GM12878 (cell line): ENCODE measurements around the gene KRTAP10-9. TPM values are rescaled to one million over a fixed set of nuclear protein-coding genes. Genes with fewer than 3 reads are reported as not detected.

Experiments used
- ATAC-seq: fragments of 200-7000 bp; cut with Tn5 transposase; 3 replicates; pipeline ENCODE4 v1.9.1; 2020; ENCODE audit warnings: mild to moderate bottlenecking, moderate library complexity
- BruUV-seq: library from RNA; stranded (reverse); fragments of 400-500 nt; replicated peaks from 2 replicates; lab custom pipeline; 2021; lab: Mats Ljungman, UMichigan
- CTCF ChIA-PET: fragments of 300-600 bp; sonication (Branson Sonifier 250); formaldehyde crosslinking; extraction: SDS; loops from one replicate; lab custom pipeline; 2021; ENCODE audit warnings: inconsistent platforms; lab: Yijun Ruan, JAX
- POLR2A ChIA-PET: fragments of 350-600 bp; formaldehyde crosslinking; extraction: SDS; loops from one replicate; lab custom pipeline; 2021; ENCODE audit warnings: inconsistent platforms; lab: Charles Lee
- RAD21 ChIA-PET: fragments of 300-600 bp; sonication (Branson Sonifier 250); formaldehyde crosslinking; loops from one replicate; lab custom pipeline; 2023; ENCODE audit warnings: antibody characterized with exemption; ENCODE audit not compliant: unreplicated experiment; lab: Charles Lee
- SMC1A ChIA-PET: fragments of 300-600 bp; sonication (Branson Sonifier 250); formaldehyde crosslinking; loops from one replicate; lab custom pipeline; 2023; ENCODE audit not compliant: unreplicated experiment, uncharacterized antibody; lab: Charles Lee
- DNase-seq: peaks from one replicate; pipeline ENCODE4 v3.0.0-alpha.2; 2011; ENCODE audit warnings: low read depth, low spot score
- FAIRE-seq: peaks from 3 replicates; lab custom pipeline; 2011; peaks lifted over from hg19 to GRCh38; lab: Jason Lieb, UNC
- H2AFZ ChIP-seq: 2 replicates; pipeline ENCODE4 v1.6.0; 2011; ENCODE audit warnings: low read depth, low read length, control low read depth; ENCODE audit not compliant: control insufficient read depth
- H3K27ac ChIP-seq: 2 replicates; pipeline ENCODE4 v1.5.1; 2011; ENCODE audit warnings: control low read depth; ENCODE audit not compliant: control insufficient read depth, insufficient read depth
- H3K27me3 ChIP-seq, 2 experiments: replicated peaks in 1 of 2; 2 replicates each; pipeline versions ENCODE4 v1.6.0 to v1.6.1; 2011; ENCODE audit warnings: low read length in 1 of 2; ENCODE audit not compliant: control insufficient read depth in 2 of 2, insufficient read depth in 2 of 2
- H3K36me3 ChIP-seq, 2 experiments: 2 replicates each; pipeline ENCODE4 v1.5.1; 2011; ENCODE audit warnings: low read length in 1 of 2; ENCODE audit not compliant: control insufficient read depth in 2 of 2, insufficient read depth in 2 of 2
- H3K4me1 ChIP-seq: 2 replicates; pipeline ENCODE4 v1.6.1; 2011; ENCODE audit warnings: mild to moderate bottlenecking, low read length, moderate library complexity, mixed read lengths; ENCODE audit not compliant: control insufficient read depth, insufficient read depth
- H3K4me2 ChIP-seq: 2 replicates; pipeline ENCODE4 v1.6.0; 2011; ENCODE audit warnings: control low read depth; ENCODE audit not compliant: control insufficient read depth, insufficient read depth
- H3K4me3 ChIP-seq: fragments of 200-600 bp; sonication (generic); 2 replicates; pipeline ENCODE4 v1.5.1; 2016
- H3K79me2 ChIP-seq: 2 replicates; pipeline ENCODE4 v1.6.0; 2011; ENCODE audit warnings: low read length; ENCODE audit not compliant: control insufficient read depth, insufficient read depth
- H3K9ac ChIP-seq: 2 replicates; pipeline ENCODE4 v1.8.0; 2011; ENCODE audit warnings: low read length, control low read depth, mixed read lengths; ENCODE audit not compliant: control insufficient read depth, insufficient read depth
- H3K9me3 ChIP-seq: replicated peaks from 3 replicates; pipeline ENCODE4 v1.5.1; 2011; ENCODE audit warnings: mild to moderate bottlenecking, low read length; ENCODE audit not compliant: control insufficient read depth, insufficient read depth
- H4K20me1 ChIP-seq: 2 replicates; pipeline ENCODE4 v1.6.0; 2011; ENCODE audit not compliant: control insufficient read depth, insufficient read depth
- ASH2L ChIP-seq: fragments of 300-600, 200-600 bp; sonication (generic); IDR thresholded peaks from 2 replicates; pipeline ENCODE4 v1.6.1; 2017; ENCODE audit warnings: low read depth, mild to moderate bottlenecking, borderline replicate concordance
- BCLAF1 ChIP-seq: fragments of 450-650 bp; IDR thresholded peaks from 2 replicates; pipeline ENCODE4 v1.6.1; 2017; ENCODE audit warnings: antibody characterized with exemption, mild to moderate bottlenecking, moderate library complexity
- CREM ChIP-seq: IDR thresholded peaks from 2 replicates; pipeline ENCODE4 v1.6.1; 2014; ENCODE audit warnings: antibody characterized with exemption, low read depth
- RELB ChIP-seq: fragments of 450-650 bp; IDR thresholded peaks from 2 replicates; pipeline ENCODE4 v1.6.1; 2017; ENCODE audit warnings: low read depth, mild to moderate bottlenecking, moderate library complexity
- RFX5 ChIP-seq: IDR thresholded peaks from 2 replicates; pipeline ENCODE4 v1.6.1; 2011; ENCODE audit warnings: low read depth, low read length, improper control_type of control experiment
- SIX5 ChIP-seq: IDR thresholded peaks from 2 replicates; pipeline ENCODE4 v1.6.1; 2011; ENCODE audit warnings: mild to moderate bottlenecking, low read depth, low read length, moderate library complexity; ENCODE audit not compliant: severe bottlenecking
- SMAD1 ChIP-seq: fragments of 450-650 bp; IDR thresholded peaks from 2 replicates; pipeline ENCODE4 v1.6.1; 2018; ENCODE audit warnings: mild to moderate bottlenecking, low read depth; ENCODE audit not compliant: partially characterized antibody
- SUPT20H ChIP-seq: IDR thresholded peaks from 2 replicates; pipeline ENCODE4 v1.6.1; 2011; ENCODE audit warnings: low read depth, mild to moderate bottlenecking, low read length, moderate library complexity, borderline replicate concordance; ENCODE audit not compliant: control insufficient read depth
- TCF7 ChIP-seq: IDR thresholded peaks from 2 replicates; pipeline ENCODE4 v1.6.1; 2014; ENCODE audit warnings: antibody characterized with exemption, borderline replicate concordance
- ZNF592 ChIP-seq: fragments of 450-650 bp; IDR thresholded peaks from 2 replicates; pipeline ENCODE4 v1.6.1; 2017; ENCODE audit warnings: mild to moderate bottlenecking, moderate library complexity
- WGBS: methylation state at CpG from one replicate; pipeline ENCODE4 v1.1.6; 2016; ENCODE audit warnings: low lambda C conversion rate; ENCODE audit not compliant: insufficient replicate concordance, insufficient coverage; ENCODE audit errors: missing lambda C conversion rate; 5-methylcytosine and 5-hydroxymethylcytosine counted together
- in situ Hi-C: fragments of 300-500 bp; cut with MboI; formaldehyde crosslinking; loops from 9 replicates; pipeline ENCODE4 v1.14.3; 2018; ENCODE audit warnings: mixed read lengths
- intact Hi-C: fragments of 100-400 bp; cut with micrococcal nuclease; formaldehyde crosslinking; loops from one replicate; pipeline ENCODE4 v1.14.2; 2022; ENCODE audit not compliant: unreplicated experiment
- polyA plus RNA-seq, 11 experiments: library from polyadenylated mRNA; depleted of rRNA in 4 of 11; unstranded in 6 of 11; stranded (reverse) in 5 of 11; fragments of >200 nt; fragmentation: Nextera tagmentation in 4 of 11; fragmentation: Illumina TruSeq in 1 of 11; extraction: Ambion mirVana in 4 of 11; extraction: Trizol in 1 of 11; gene quantifications; 1 replicate in 1 of 11; 2 replicates in 10 of 11; pipeline versions ENCODE4 v1.2.1 to v1.2.3, GENCODE V29; 2011 to 2016; ENCODE audit warnings: inconsistent platforms in 2 of 11, missing spikeins in 2 of 11, low read depth in 1 of 11
- total RNA-seq, 4 experiments: library from RNA; depleted of rRNA in 3 of 4; stranded (reverse); fragments of >200 nt in 3 of 4; fragmentation: Illumina TruSeq in 1 of 4; extraction: Trizol in 1 of 4; gene quantifications; 2 replicates each; pipeline versions ENCODE4 v1.2.1 to v1.2.3, GENCODE V29; 2013 to 2021

KRTAP10-9 gene
- total and polyA plus RNA-seq, 10 of the 15 experiments (the other 5 are each of a cell fraction or from before 2014, with no cell fraction given): not detected

- TF ChIP-seq BCLAF1 (no peak), RELB (no peak), SIX5 (no peak), TCF7 (no peak), CREM (no peak), ASH2L (no peak), RFX5 (no peak)
Observed at GRCh38 chr21:44611551-44611950, 15.3 kb upstream of the KRTAP10-9 start (continued).

GRCh38 chr21:44612029-44612486 lies 14.8 kb upstream of the KRTAP10-9 start, which contains the start of gene KRTAP10-8:
Gene KRTAP10-8, plus strand, starts transcription at chr21:44612079. Its CDS starts 22 bp downstream, at chr21:44612101.
- FAIRE-seq: no peak
- no peaks in the 10 kb centered on the region for H3K79me2 ChIP-seq
- ChIA-PET RAD21 (no interaction called here), SMC1A (no interaction called here), POLR2A (no interaction called here), CTCF (no interaction called here)
- no peak within 1 kb of the TSS for H3K9ac ChIP-seq
- intact Hi-C loops (no loop called here), in situ Hi-C loops (no loop called here)
- no peaks in the 10 kb centered on the region for H3K36me3 ChIP-seq
- no peak within 1 kb of the TSS for H3K27ac ChIP-seq
- ATAC-seq: no peak
- H3K9me3 ChIP-seq: peaks cover 2% of the 10 kb centered on the region; the same call in 1 of the 3 replicates
- DNase-seq: no peak
- H4K20me1 ChIP-seq: no peaks in the 10 kb centered on the region
- H3K27me3 ChIP-seq: no peaks in the 10 kb centered on the region
- H3K4me2 ChIP-seq: no peak within 1 kb of the TSS
- H3K4me1 ChIP-seq: no peaks in the 10 kb centered on the region
- 45% methylated on average over 8 of the region's 8 CpGs for WGBS
- no peak within 1 kb of the TSS for H2AFZ ChIP-seq
- no peak within 1 kb of the TSS for H3K4me3 ChIP-seq
- BruUV-seq: no TSS peak
- TF ChIP-seq SUPT20H (no peak), SMAD1 (no peak), ZNF592 (no peak)
